NCI-H2227 treated with DMSO at 0.1 percent for 48 hours (cell line): ENCODE data around the gene RNF214.
A peak's percentile ranks its signal among the peaks of the same experiment; 100 is the strongest.
"Not testable (repeated sequence)": the region's sequence is repeated elsewhere in the genome, so short reads cannot be mapped to it uniquely, and the experiment has no call there.

Source experiments
- DNase-seq: peaks from one replicate; lab custom pipeline; 2025; lab: John Stamatoyannopoulos, UW

Gene RNF214

GRCh38 chr11:117232092-117232878 is at the start of gene RNF214:
Gene RNF214, plus strand, starts transcription at chr11:117232671. Its CDS starts 1,602 bp downstream, at chr11:117234273.
- DNase-seq, result peak; percentile 47

GRCh38 chr11:117183178-117183577 is 49.3 kb upstream of the RNF214 start:
- not testable (repeated sequence) for DNase-seq

GRCh38 chr11:117183724-117184349 is 48.6 kb upstream of the RNF214 start:
- DNase-seq, result no peak

- DNase-seq, result no peak
Observed at GRCh38 chr11:117185736-117186430, 46.6 kb upstream of the RNF214 start.

- DNase-seq, result no peak
Observed at GRCh38 chr11:117186431-117186761, 46.1 kb upstream of the RNF214 start.

GRCh38 chr11:117187007-117187406 is 45.5 kb upstream of the RNF214 start:
- no peak for DNase-seq

- no peak for DNase-seq
Observed at GRCh38 chr11:117187428-117187798, 45.1 kb upstream of the RNF214 start.

GRCh38 chr11:117187799-117188481 is 44.5 kb upstream of the RNF214 start:
- peak; percentile 47 for DNase-seq

- no peak for DNase-seq
Observed at GRCh38 chr11:117188620-117189081, 43.8 kb upstream of the RNF214 start.

GRCh38 chr11:117189191-117189940 is 43.1 kb upstream of the RNF214 start:
- DNase-seq, result no peak

GRCh38 chr11:117189941-117190544 is 42.4 kb upstream of the RNF214 start:
- no peak for DNase-seq

- DNase-seq, result no peak
Observed at GRCh38 chr11:117191680-117192400, 40.6 kb upstream of the RNF214 start.

GRCh38 chr11:117192401-117192875 is 40.0 kb upstream of the RNF214 start:
- DNase-seq, result no peak

GRCh38 chr11:117193130-117194020 is 39.1 kb upstream of the RNF214 start:
- DNase-seq, result no peak

GRCh38 chr11:117194267-117194666 is 38.2 kb upstream of the RNF214 start:
- DNase-seq, result no peak

GRCh38 chr11:117195258-117195657 is 37.2 kb upstream of the RNF214 start:
- no peak for DNase-seq

- no peak for DNase-seq
Observed at GRCh38 chr11:117195761-117196160, 36.7 kb upstream of the RNF214 start.

- DNase-seq, result no peak
Observed at GRCh38 chr11:117197006-117197405, 35.5 kb upstream of the RNF214 start.
